GM12865 (cell line): Measurements from ENCODE around the gene AIP.

Experiments
- DNase-seq: peaks from one replicate; pipeline ENCODE4 v3.0.0; 2010; ENCODE audit warnings: low read depth
- H3K4me3 ChIP-seq: 2 replicates; pipeline ENCODE4 v1.5.1; 2011; ENCODE audit warnings: mild to moderate bottlenecking, low read depth, low read length, control low read depth
- CTCF ChIP-seq: IDR thresholded peaks from 2 replicates; pipeline ENCODE4 v1.5.1; 2011; ENCODE audit warnings: low read length, control low read depth, low read depth, inconsistent platforms; ENCODE audit not compliant: insufficient read depth; ENCODE audit errors: missing control alignments

The AIP gene

GRCh38 chr11:67497656-67498291 is 14.9 kb downstream of the AIP start:
- no peak for DNase-seq
- no peak overlapping the region for H3K4me3 ChIP-seq
- no peak for TF ChIP-seq CTCF

- no peak for DNase-seq
- H3K4me3 ChIP-seq = no peak overlapping the region
- TF ChIP-seq CTCF = no peak
Observed at GRCh38 chr11:67498544-67498972, 15.7 kb downstream of the AIP start.

GRCh38 chr11:67499808-67500483 is 17.1 kb downstream of the AIP start:
- no peak overlapping the region for H3K4me3 ChIP-seq
- no peak for DNase-seq
- TF ChIP-seq CTCF = no peak

GRCh38 chr11:67500484-67500821 is 17.6 kb downstream of the AIP start:
- no peak for DNase-seq
- TF ChIP-seq CTCF = no peak
- no peak overlapping the region for H3K4me3 ChIP-seq

- no peak overlapping the region for H3K4me3 ChIP-seq
- no peak for DNase-seq
- no peak for TF ChIP-seq CTCF
Observed at GRCh38 chr11:67500831-67501715, 18.2 kb downstream of the AIP start.

GRCh38 chr11:67501854-67502253 is 19.0 kb downstream of the AIP start:
- DNase-seq = no peak
- H3K4me3 ChIP-seq = no peak overlapping the region
- TF ChIP-seq CTCF = no peak
